K562 (cell line): ENCODE results near the gene CMIP. TPM values are rescaled to one million over a fixed set of nuclear protein-coding genes. Genes with fewer than 3 reads are reported as not detected.

ENCODE experiments used
- ELF4 ChIP-seq: fragments of 450-650 bp; formaldehyde crosslinking; IDR thresholded peaks from 2 replicates; pipeline ENCODE4 v1.4.0; 2022; ENCODE audit warnings: missing genetic modification characterization
- GABPB1 ChIP-seq: sonication (generic); formaldehyde crosslinking; IDR thresholded peaks from 2 replicates; pipeline ENCODE4 v1.8.0; 2022; ENCODE audit warnings: mild to moderate bottlenecking, missing genetic modification reagents
- GATA2 ChIP-seq: sonication (generic); formaldehyde crosslinking; IDR thresholded peaks from 2 replicates; pipeline ENCODE4 v1.4.0; 2020; ENCODE audit warnings: mild to moderate bottlenecking, missing genetic modification reagents
- GTF2A2 ChIP-seq: IDR thresholded peaks from 2 replicates; pipeline ENCODE4 v1.6.1; 2016; ENCODE audit warnings: mild to moderate bottlenecking, missing genetic modification characterization, missing compliant biosample characterization
- HNRNPUL1 ChIP-seq: fragments of 200-400 bp; formaldehyde crosslinking; IDR thresholded peaks from 2 replicates; pipeline ENCODE4 v1.6.1; 2017; ENCODE audit warnings: low read length
- MYC ChIP-seq, 2 experiments: fragments of 250-450 bp in 1 of 2; sonication (Bioruptor Pico) in 1 of 2; IDR thresholded peaks; 2 replicates each; pipeline versions ENCODE4 v1.5.1 to v1.6.1; 2012 to 2021; ENCODE audit warnings: low read depth in 2 of 2, borderline replicate concordance in 1 of 2, improper control_type of control experiment in 1 of 2, low read length in 1 of 2, mild to moderate bottlenecking in 1 of 2, moderate library complexity in 1 of 2
- TBL1XR1 ChIP-seq, 2 experiments: IDR thresholded peaks; 2 replicates each; pipeline ENCODE4 v1.6.1; 2012; ENCODE audit warnings: improper control_type of control experiment in 2 of 2, low read length in 2 of 2, mild to moderate bottlenecking in 1 of 2
- ZNF316 ChIP-seq: fragments of 450-650 bp; IDR thresholded peaks from 2 replicates; pipeline ENCODE4 v1.6.1; 2016
- polyA plus RNA-seq, 8 experiments: library from polyadenylated mRNA; depleted of rRNA in 4 of 8; stranded (reverse) in 5 of 8; unstranded in 3 of 8; fragments of >200 nt; fragmentation: Nextera tagmentation in 2 of 8; fragmentation: Illumina TruSeq in 1 of 8; extraction: Ambion mirVana in 2 of 8; extraction: Trizol in 1 of 8; gene quantifications; 2 replicates each; pipeline versions ENCODE4 v1.2.1 to v1.2.3, GENCODE V29; 2011 to 2014; ENCODE audit warnings: inconsistent platforms in 1 of 8, missing spikeins in 1 of 8
- total RNA-seq, 7 experiments: library from RNA; depleted of rRNA in 6 of 7; stranded (reverse); fragments of >200 nt in 6 of 7; fragmentation: Illumina TruSeq in 2 of 7; extraction: Trizol in 2 of 7; gene quantifications; 2 replicates each; pipeline versions ENCODE4 v1.2.1 to v1.2.3, GENCODE V29; 2011 to 2021; ENCODE audit warnings: low replicate concordance in 1 of 7
- TF ChIP-seq, protein P1 (sequence below): fragments of 450-650 bp; IDR thresholded peaks from 2 replicates; pipeline ENCODE4 v1.6.1; 2017; ENCODE audit warnings: antibody characterized with exemption, mild to moderate bottlenecking
- TF ChIP-seq, protein P2 (sequence below): fragments of 200-800 bp; sonication (Bioruptor generic); IDR thresholded peaks from 2 replicates; pipeline ENCODE4 v1.6.1; 2017; ENCODE audit warnings: missing genetic modification characterization, missing compliant biosample characterization

Gene CMIP
- total and polyA plus RNA-seq, 9 of the 15 experiments (the other 6 are each of a cell fraction or from before 2014, with no cell fraction given) = 0.94 to 82.5 (median 10.3) TPM

DNA sequence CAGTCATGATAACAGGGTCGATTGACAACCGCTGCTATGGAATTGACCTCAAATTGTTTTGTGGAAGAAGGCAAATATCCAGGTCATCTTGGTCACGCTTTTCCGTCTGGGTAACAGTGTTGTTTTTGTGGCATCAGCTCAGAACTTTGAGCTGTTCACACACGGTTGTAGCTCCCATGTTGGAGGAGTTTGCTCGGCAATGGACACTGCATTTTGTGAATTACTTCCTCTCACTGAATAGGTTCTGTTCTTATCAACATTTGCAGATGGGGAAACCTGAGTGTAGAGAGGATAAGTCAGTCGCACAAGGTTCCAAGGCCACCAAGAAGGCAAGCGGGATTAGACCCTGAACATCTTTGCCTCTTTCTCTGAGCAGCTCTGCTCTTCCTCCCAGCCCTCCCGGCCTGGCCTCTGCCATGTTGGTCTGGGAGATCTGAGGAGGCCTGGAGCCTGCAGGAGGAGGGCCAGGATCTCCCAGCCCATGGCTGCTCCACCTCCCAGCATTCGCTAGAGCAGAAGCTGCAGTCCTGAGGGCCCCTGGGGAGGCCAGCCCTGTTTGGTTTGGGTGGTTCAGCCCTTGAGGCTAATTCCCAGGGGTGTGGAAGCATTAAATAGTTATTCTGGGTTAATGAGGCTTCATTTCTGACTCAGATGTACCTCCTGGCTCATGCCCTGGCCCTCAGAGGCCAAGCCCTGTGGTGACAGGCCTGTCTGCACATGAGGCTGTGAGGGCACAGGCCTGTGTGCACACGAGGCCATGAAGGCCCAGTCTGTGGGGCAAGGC is 180.3 kb downstream of the CMIP start (continued):
- TF ChIP-seq, protein P1, sequence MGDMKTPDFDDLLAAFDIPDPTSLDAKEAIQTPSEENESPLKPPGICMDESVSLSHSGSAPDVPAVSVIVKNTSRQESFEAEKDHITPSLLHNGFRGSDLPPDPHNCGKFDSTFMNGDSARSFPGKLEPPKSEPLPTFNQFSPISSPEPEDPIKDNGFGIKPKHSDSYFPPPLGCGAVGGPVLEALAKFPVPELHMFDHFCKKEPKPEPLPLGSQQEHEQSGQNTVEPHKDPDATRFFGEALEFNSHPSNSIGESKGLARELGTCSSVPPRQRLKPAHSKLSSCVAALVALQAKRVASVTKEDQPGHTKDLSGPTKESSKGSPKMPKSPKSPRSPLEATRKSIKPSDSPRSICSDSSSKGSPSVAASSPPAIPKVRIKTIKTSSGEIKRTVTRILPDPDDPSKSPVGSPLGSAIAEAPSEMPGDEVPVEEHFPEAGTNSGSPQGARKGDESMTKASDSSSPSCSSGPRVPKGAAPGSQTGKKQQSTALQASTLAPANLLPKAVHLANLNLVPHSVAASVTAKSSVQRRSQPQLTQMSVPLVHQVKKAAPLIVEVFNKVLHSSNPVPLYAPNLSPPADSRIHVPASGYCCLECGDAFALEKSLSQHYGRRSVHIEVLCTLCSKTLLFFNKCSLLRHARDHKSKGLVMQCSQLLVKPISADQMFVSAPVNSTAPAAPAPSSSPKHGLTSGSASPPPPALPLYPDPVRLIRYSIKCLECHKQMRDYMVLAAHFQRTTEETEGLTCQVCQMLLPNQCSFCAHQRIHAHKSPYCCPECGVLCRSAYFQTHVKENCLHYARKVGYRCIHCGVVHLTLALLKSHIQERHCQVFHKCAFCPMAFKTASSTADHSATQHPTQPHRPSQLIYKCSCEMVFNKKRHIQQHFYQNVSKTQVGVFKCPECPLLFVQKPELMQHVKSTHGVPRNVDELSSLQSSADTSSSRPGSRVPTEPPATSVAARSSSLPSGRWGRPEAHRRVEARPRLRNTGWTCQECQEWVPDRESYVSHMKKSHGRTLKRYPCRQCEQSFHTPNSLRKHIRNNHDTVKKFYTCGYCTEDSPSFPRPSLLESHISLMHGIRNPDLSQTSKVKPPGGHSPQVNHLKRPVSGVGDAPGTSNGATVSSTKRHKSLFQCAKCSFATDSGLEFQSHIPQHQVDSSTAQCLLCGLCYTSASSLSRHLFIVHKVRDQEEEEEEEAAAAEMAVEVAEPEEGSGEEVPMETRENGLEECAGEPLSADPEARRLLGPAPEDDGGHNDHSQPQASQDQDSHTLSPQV = peak; percentile 92
- peak; percentile 56; the same call in 1 of the 2 replicates for TF ChIP-seq GTF2A2 (tag)
- TF ChIP-seq, protein P2, sequence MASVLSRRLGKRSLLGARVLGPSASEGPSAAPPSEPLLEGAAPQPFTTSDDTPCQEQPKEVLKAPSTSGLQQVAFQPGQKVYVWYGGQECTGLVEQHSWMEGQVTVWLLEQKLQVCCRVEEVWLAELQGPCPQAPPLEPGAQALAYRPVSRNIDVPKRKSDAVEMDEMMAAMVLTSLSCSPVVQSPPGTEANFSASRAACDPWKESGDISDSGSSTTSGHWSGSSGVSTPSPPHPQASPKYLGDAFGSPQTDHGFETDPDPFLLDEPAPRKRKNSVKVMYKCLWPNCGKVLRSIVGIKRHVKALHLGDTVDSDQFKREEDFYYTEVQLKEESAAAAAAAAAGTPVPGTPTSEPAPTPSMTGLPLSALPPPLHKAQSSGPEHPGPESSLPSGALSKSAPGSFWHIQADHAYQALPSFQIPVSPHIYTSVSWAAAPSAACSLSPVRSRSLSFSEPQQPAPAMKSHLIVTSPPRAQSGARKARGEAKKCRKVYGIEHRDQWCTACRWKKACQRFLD (CRISPR knock-in tag) = peak; percentile 48; the same call in 1 of the 2 replicates
- no peak for TF ChIP-seq ZNF316
- peak; percentile 96 for TF ChIP-seq GATA2 (CRISPR knock-in tag)
- TF ChIP-seq MYC (IDR thresholded peaks at IDR 0.05; ENCODE audit: low read depth, low read length) = peak; percentile 68; the same call in 1 of the 2 replicates
- TF ChIP-seq MYC (CRISPR knock-in tag; IDR thresholded peaks at IDR 0.05; ENCODE audit: borderline replicate concordance, low read depth) = no peak
- 0 out of 2 replicates have a peak, but pooled peaks have one; percentile 71 for TF ChIP-seq ELF4 (CRISPR knock-in tag)
- peak in 1 of 2 experiments; percentile 49; a peak in 2 of 4 replicates for TF ChIP-seq TBL1XR1 (IDR thresholded peaks at IDR 0.05; ENCODE audit: low read length in 2 of 2)
- no peak for TF ChIP-seq HNRNPUL1
- no peak for TF ChIP-seq GABPB1 (CRISPR knock-in tag)
